DOHH2 (cell line): ENCODE results near the gene FAM118B.

Source experiments
- H3F3A ChIP-seq: fragments of 200-600 bp; sonication (generic), shearing (Covaris generic); 2 replicates; pipeline ENCODE4 v1.6.0; 2016; ENCODE audit warnings: antibody characterized with exemption, mild to moderate bottlenecking; ENCODE audit not compliant: control insufficient read depth, insufficient read depth
- H3K27ac ChIP-seq: fragments of 200-600 bp; sonication (generic); 2 replicates; pipeline ENCODE4 v1.5.1; 2014; ENCODE audit warnings: low read depth, mild to moderate bottlenecking, low read length, moderate library complexity
- H3K27me3 ChIP-seq: fragments of 200-600 bp; sonication (generic); 2 replicates; pipeline ENCODE4 v1.6.1; 2014; ENCODE audit warnings: mild to moderate bottlenecking, low read length, mixed read lengths; ENCODE audit not compliant: control insufficient read depth
- H3K36me3 ChIP-seq: fragments of 200-600 bp; sonication (generic); 2 replicates; pipeline ENCODE4 v1.6.1; 2014; ENCODE audit warnings: mild to moderate bottlenecking, low read length, moderate library complexity, mixed read lengths; ENCODE audit not compliant: control insufficient read depth
- H3K4me1 ChIP-seq: fragments of 200-600 bp; sonication (generic); 2 replicates; pipeline ENCODE4 v1.6.1; 2014; ENCODE audit warnings: mild to moderate bottlenecking, low read length, mixed read lengths; ENCODE audit not compliant: control insufficient read depth
- H3K4me2 ChIP-seq: fragments of 200-600 bp; sonication (generic); 2 replicates; pipeline ENCODE4 v1.6.0; 2014; ENCODE audit warnings: mild to moderate bottlenecking, low read length, moderate library complexity
- H3K4me3 ChIP-seq: fragments of 200-600 bp; sonication (generic); 2 replicates; pipeline ENCODE4 v1.5.1; 2014; ENCODE audit warnings: mild to moderate bottlenecking, low read length, mixed read lengths
- H3K79me2 ChIP-seq: fragments of 200-600 bp; sonication (generic); 2 replicates; pipeline ENCODE4 v1.6.1; 2014; ENCODE audit warnings: mild to moderate bottlenecking, low read length, mixed read lengths; ENCODE audit not compliant: control insufficient read depth
- H3K9me2 ChIP-seq: fragments of 200-600 bp; sonication (generic); replicated peaks from 2 replicates; pipeline ENCODE4 v1.6.1; 2014; ENCODE audit warnings: mild to moderate bottlenecking, low read length, mixed read lengths; ENCODE audit not compliant: control insufficient read depth
- H3K9me3 ChIP-seq: fragments of 200-600 bp; sonication (generic); 2 replicates; pipeline ENCODE4 v1.6.1; 2014; ENCODE audit warnings: antibody characterized with exemption, low read length, mixed read lengths; ENCODE audit not compliant: control insufficient read depth, insufficient read depth
- H4K20me1 ChIP-seq: fragments of 200-600 bp; sonication (generic); 2 replicates; pipeline ENCODE4 v1.6.0; 2014; ENCODE audit warnings: low read depth, mild to moderate bottlenecking, antibody characterized with exemption, low read length, moderate library complexity; ENCODE audit not compliant: control insufficient read depth, insufficient read depth
- CTCF ChIP-seq: fragments of 200-600 bp; sonication (generic); IDR thresholded peaks from one replicate; pipeline ENCODE4 v1.5.1; 2014; ENCODE audit warnings: antibody characterized with exemption, mild to moderate bottlenecking, low read depth, low read length; ENCODE audit not compliant: poor library complexity, severe bottlenecking
- EZH2phosphoT487 ChIP-seq: fragments of 200-600 bp; sonication (generic); IDR thresholded peaks from 2 replicates; pipeline ENCODE4 v1.6.1; 2017; ENCODE audit warnings: borderline replicate concordance, mild to moderate bottlenecking, antibody characterized with exemption, low read length, moderate library complexity, mixed read lengths

The FAM118B gene

DNA sequence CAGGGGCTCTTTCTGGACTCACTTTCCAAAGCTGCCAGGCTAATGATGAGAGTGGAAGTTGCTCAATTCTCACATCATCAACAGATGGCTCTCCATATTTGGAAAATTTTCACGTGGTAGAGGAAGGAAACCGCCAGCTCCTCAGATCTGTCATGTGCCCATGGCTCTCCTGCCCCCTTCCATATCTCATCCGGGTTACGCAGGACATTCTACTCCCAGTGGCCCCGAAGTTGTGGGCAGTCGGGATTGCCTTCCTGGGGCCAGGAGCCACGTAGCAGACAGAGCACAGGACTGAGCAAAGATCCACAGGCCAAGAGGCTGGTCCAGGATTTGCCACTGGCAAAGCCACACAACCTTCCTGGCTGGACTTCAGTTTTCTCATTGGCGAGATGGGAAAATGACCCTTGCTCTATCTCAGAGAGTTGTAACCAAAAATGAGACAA, 39.0 kb upstream of the FAM118B start:
- H3K4me2 ChIP-seq = no peak overlapping the region
- no peaks in the 10 kb centered on the region for H3K79me2 ChIP-seq
- no peaks in the 10 kb centered on the region for H3K36me3 ChIP-seq
- H3K9me2 ChIP-seq = no peaks in the 10 kb centered on the region
- peaks cover 25% of the 10 kb centered on the region for H3K27me3 ChIP-seq
- no peaks in the 10 kb centered on the region for H3F3A ChIP-seq
- no peaks in the 10 kb centered on the region for H3K4me1 ChIP-seq
- TF ChIP-seq EZH2phosphoT487 (no peak), CTCF (no peak)
- peaks cover 2% of the 10 kb centered on the region; the same call in 1 of the 2 replicates for H4K20me1 ChIP-seq
- H3K9me3 ChIP-seq = no peaks in the 10 kb centered on the region
- H3K27ac ChIP-seq = no peak overlapping the region
- no peak overlapping the region for H3K4me3 ChIP-seq

DNA sequence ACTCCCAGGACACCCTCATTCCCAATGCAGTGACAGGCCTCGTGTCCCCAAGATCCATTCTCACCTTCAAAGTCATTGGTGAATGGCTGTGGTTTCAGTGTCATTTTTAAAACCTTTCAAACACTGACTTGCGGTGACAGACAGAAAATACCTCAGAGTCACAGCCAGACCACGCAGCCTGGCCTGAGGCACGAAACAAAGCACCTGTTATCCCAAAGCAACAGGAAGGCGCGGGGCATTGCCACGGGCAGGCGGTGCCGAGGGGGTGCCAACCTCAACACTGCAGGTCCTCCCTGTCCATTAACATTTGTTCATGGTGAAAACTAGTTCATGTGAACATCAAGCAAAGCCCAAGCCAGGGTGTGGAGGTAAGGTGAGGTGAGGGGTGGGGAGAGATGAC, 38.3 kb upstream of the FAM118B start:
- TF ChIP-seq EZH2phosphoT487 (no peak), CTCF (no peak)
- Histone ChIP-seq H3K4me2 (no peak overlapping the region), H3K79me2 (no peaks in the 10 kb centered on the region), H3K9me2 (no peaks in the 10 kb centered on the region), H3F3A (no peaks in the 10 kb centered on the region), H4K20me1 (peaks cover 2% of the 10 kb centered on the region; the same call in 1 of the 2 replicates), H3K36me3 (no peaks in the 10 kb centered on the region), H3K4me1 (no peaks in the 10 kb centered on the region), H3K9me3 (no peaks in the 10 kb centered on the region), H3K4me3 (no peak overlapping the region), H3K27me3 (peaks cover 19% of the 10 kb centered on the region), H3K27ac (no peak overlapping the region)

GRCh38 chr11:126174816-126175215, 36.8 kb upstream of the FAM118B start:
- no peaks in the 10 kb centered on the region for H3K79me2 ChIP-seq
- H3K9me2 ChIP-seq = no peaks in the 10 kb centered on the region
- H3K4me3 ChIP-seq = no peak overlapping the region
- H3K4me1 ChIP-seq = no peaks in the 10 kb centered on the region
- H3K9me3 ChIP-seq = no peaks in the 10 kb centered on the region
- TF ChIP-seq EZH2phosphoT487 = no peak
- TF ChIP-seq CTCF = no peak
- H3F3A ChIP-seq = no peaks in the 10 kb centered on the region
- H3K4me2 ChIP-seq = no peak overlapping the region
- no peaks in the 10 kb centered on the region for H3K36me3 ChIP-seq
- H3K27ac ChIP-seq = no peak overlapping the region
- peaks cover 9% of the 10 kb centered on the region for H3K27me3 ChIP-seq
- peaks cover 2% of the 10 kb centered on the region; the same call in 1 of the 2 replicates for H4K20me1 ChIP-seq
